Caco-2 (cell line): ENCODE data around the gene RPP25L. TPM values are rescaled to one million over a fixed set of nuclear protein-coding genes. Genes with fewer than 3 reads are reported as not detected.
A peak's percentile ranks its signal among the peaks of the same experiment; 100 is the strongest.

ENCODE experiments used
- BruUV-seq: library from RNA; stranded (reverse); fragments of 400-500 nt; replicated peaks from 2 replicates; lab custom pipeline; 2021; lab: Mats Ljungman, UMichigan
- CTCF ChIA-PET: fragments of 300-600 bp; sonication (Branson Sonifier 250); formaldehyde crosslinking; loops from one replicate; lab custom pipeline; 2022; ENCODE audit warnings: antibody characterized with exemption; lab: Charles Lee
- POLR2A ChIA-PET: fragments of 300-600 bp; sonication (Branson Sonifier 250); formaldehyde crosslinking; loops from one replicate; lab custom pipeline; 2022; ENCODE audit warnings: antibody characterized with exemption; lab: Charles Lee
- DNase-seq, 2 experiments: peaks; one replicate each; pipeline versions ENCODE4 v3.0.0 to v3.0.0-alpha.2; 2020 to 2022
- H3K27me3 ChIP-seq: replicated peaks from 2 replicates; pipeline ENCODE4 v1.6.0; 2011; ENCODE audit warnings: low read length; ENCODE audit not compliant: control insufficient read depth, insufficient read depth
- H3K36me3 ChIP-seq: 2 replicates; pipeline ENCODE4 v1.5.1; 2011; ENCODE audit warnings: low read length; ENCODE audit not compliant: control insufficient read depth, insufficient read depth
- H3K4me1 ChIP-seq: fragments of 250-450 bp; sonication (Bioruptor Pico); 2 replicates; pipeline ENCODE4 v1.5.1; 2020; ENCODE audit warnings: mild to moderate bottlenecking
- H3K4me3 ChIP-seq: 2 replicates; pipeline ENCODE4 v1.5.1; 2011; ENCODE audit warnings: low read depth, mild to moderate bottlenecking, control low read depth, low read length
- H3K9me3 ChIP-seq: fragments of 250-450 bp; sonication (Bioruptor Pico); 2 replicates; pipeline ENCODE4 v1.5.1; 2020; ENCODE audit warnings: mild to moderate bottlenecking, moderate library complexity
- H3K27ac Mint-ChIP-seq: one replicate; pipeline ENCODE4 v1.8.0; 2022; ENCODE audit warnings: mixed read lengths; ENCODE audit not compliant: unreplicated experiment
- H3K27me3 Mint-ChIP-seq: one replicate; pipeline ENCODE4 v1.8.0; 2022; ENCODE audit warnings: mixed read lengths; ENCODE audit not compliant: insufficient read depth, unreplicated experiment
- H3K36me3 Mint-ChIP-seq: one replicate; pipeline ENCODE4 v1.8.0; 2022; ENCODE audit warnings: mild to moderate bottlenecking, mixed read lengths; ENCODE audit not compliant: insufficient read depth, unreplicated experiment
- H3K4me1 Mint-ChIP-seq: one replicate; pipeline ENCODE4 v1.8.0; 2022; ENCODE audit warnings: low read depth, mixed read lengths; ENCODE audit not compliant: unreplicated experiment
- H3K4me3 Mint-ChIP-seq: one replicate; pipeline ENCODE4 v1.8.0; 2022; ENCODE audit warnings: mild to moderate bottlenecking, moderate library complexity, mixed read lengths; ENCODE audit not compliant: unreplicated experiment
- H3K9me3 Mint-ChIP-seq: one replicate; pipeline ENCODE4 v1.8.0; 2022; ENCODE audit warnings: mixed read lengths; ENCODE audit not compliant: unreplicated experiment
- intact Hi-C: fragments of 100-400 bp; cut with micrococcal nuclease; formaldehyde crosslinking; loops from one replicate; pipeline ENCODE4 v1.10.0; 2022; ENCODE audit not compliant: unreplicated experiment
- total RNA-seq: library from RNA; stranded (reverse); gene quantifications from 2 replicates; pipeline ENCODE4 v1.2.3, GENCODE V29; 2022
- TF ChIP-seq, protein P1 (sequence below), 2 experiments: fragments of 200-600 bp in 1 of 2; IDR thresholded peaks; 1 replicate in 1 of 2; 2 replicates in 1 of 2; pipeline versions ENCODE4 v1.5.1 to v1.8.0; 2011 to 2022; ENCODE audit warnings: antibody characterized with exemption in 1 of 2, control low read depth in 1 of 2, inconsistent platforms in 1 of 2, low read depth in 1 of 2, low read length in 1 of 2, mild to moderate bottlenecking in 1 of 2, moderate library complexity in 1 of 2; ENCODE audit not compliant: insufficient read depth in 1 of 2, severe bottlenecking in 1 of 2, unreplicated experiment in 1 of 2

RPP25L gene
- total RNA-seq, 1 experiment from 2014 or later, result 27.4 TPM

- peaks cover 12% of the 10 kb centered on the region for H3K4me1 ChIP-seq
- H3K36me3 ChIP-seq, result peaks cover 2% of the 10 kb centered on the region; the same call in 1 of the 2 replicates
- TF ChIP-seq, protein P1, sequence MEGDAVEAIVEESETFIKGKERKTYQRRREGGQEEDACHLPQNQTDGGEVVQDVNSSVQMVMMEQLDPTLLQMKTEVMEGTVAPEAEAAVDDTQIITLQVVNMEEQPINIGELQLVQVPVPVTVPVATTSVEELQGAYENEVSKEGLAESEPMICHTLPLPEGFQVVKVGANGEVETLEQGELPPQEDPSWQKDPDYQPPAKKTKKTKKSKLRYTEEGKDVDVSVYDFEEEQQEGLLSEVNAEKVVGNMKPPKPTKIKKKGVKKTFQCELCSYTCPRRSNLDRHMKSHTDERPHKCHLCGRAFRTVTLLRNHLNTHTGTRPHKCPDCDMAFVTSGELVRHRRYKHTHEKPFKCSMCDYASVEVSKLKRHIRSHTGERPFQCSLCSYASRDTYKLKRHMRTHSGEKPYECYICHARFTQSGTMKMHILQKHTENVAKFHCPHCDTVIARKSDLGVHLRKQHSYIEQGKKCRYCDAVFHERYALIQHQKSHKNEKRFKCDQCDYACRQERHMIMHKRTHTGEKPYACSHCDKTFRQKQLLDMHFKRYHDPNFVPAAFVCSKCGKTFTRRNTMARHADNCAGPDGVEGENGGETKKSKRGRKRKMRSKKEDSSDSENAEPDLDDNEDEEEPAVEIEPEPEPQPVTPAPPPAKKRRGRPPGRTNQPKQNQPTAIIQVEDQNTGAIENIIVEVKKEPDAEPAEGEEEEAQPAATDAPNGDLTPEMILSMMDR (IDR thresholded peaks at IDR 0.05; ENCODE audit: insufficient read depth in 1 of 2, low read depth in 1 of 2, low read length in 1 of 2, severe bottlenecking in 1 of 2, unreplicated experiment in 1 of 2), result no peak
- H3K9me3 ChIP-seq, result no peaks in the 10 kb centered on the region
- ChIA-PET CTCF (interaction anchor here (1.0 to 1.2 kb wide), 2 partner anchors 20 to 35 kb away, joined by 3 read pairs; partner anchors contain the start of gene GALT), POLR2A (interaction anchor here (0.6 kb wide), 1 partner anchor 211 kb away, joined by 8 read pairs; no protein-coding TSS in a partner anchor)
- H3K4me1 Mint-ChIP-seq, result no peaks in the 10 kb centered on the region
- DNase-seq, result no peak
- H3K4me3 ChIP-seq, result peak overlapping the region; percentile 92
- intact Hi-C loops, result loop anchor here (5.0 kb wide), 1 partner anchor 91 kb away; no protein-coding TSS in a partner anchor
- no peaks in the 10 kb centered on the region for H3K27me3 ChIP-seq
- H3K9me3 Mint-ChIP-seq, result no peaks in the 10 kb centered on the region
- peak overlapping the region; percentile 91 for H3K27ac Mint-ChIP-seq
- peaks cover 14% of the 10 kb centered on the region for H3K36me3 Mint-ChIP-seq
- peak overlapping the region; percentile 86 for H3K4me3 Mint-ChIP-seq
- no peaks in the 10 kb centered on the region for H3K27me3 Mint-ChIP-seq
- TSS peak; percentile 64 for BruUV-seq
Measured at GRCh38 chr9:34611251-34611810, 566 bp downstream of the RPP25L start.

GRCh38 chr9:34610434-34611206 lies 1.3 kb downstream of the RPP25L start:
- DNase-seq, result no peak
- ChIA-PET POLR2A (interaction anchor here (0.6 kb wide), 1 partner anchor 212 kb away, joined by 8 read pairs; no protein-coding TSS in a partner anchor), CTCF (interaction anchor here (1.2 kb wide), 1 partner anchor 19 kb away, joined by 3 read pairs; no protein-coding TSS in a partner anchor)
- BruUV-seq, result no TSS peak
- H3K27me3 Mint-ChIP-seq, result no peaks in the 10 kb centered on the region
- peaks cover 14% of the 10 kb centered on the region for H3K36me3 Mint-ChIP-seq
- no peak overlapping the region for H3K27ac Mint-ChIP-seq
- H3K9me3 Mint-ChIP-seq, result no peaks in the 10 kb centered on the region
- H3K36me3 ChIP-seq, result no peaks in the 10 kb centered on the region; the same call in 1 of the 2 replicates
- H3K4me1 ChIP-seq, result peaks cover 12% of the 10 kb centered on the region
- H3K4me1 Mint-ChIP-seq, result no peaks in the 10 kb centered on the region
- no peaks in the 10 kb centered on the region for H3K27me3 ChIP-seq
- TF ChIP-seq, protein P1 (IDR thresholded peaks at IDR 0.05; ENCODE audit: insufficient read depth in 1 of 2, low read depth in 1 of 2, low read length in 1 of 2, severe bottlenecking in 1 of 2, unreplicated experiment in 1 of 2), result no peak
- H3K9me3 ChIP-seq, result no peaks in the 10 kb centered on the region
- H3K4me3 ChIP-seq, result peak overlapping the region; percentile 92
- peak overlapping the region; percentile 86 for H3K4me3 Mint-ChIP-seq
- intact Hi-C loops, result loop anchor here (5.0 kb wide), 1 partner anchor 92 kb away; no protein-coding TSS in a partner anchor

- no TSS peak for BruUV-seq
- Mint-ChIP-seq H3K4me3 (no peak overlapping the region), H3K36me3 (peaks cover 8% of the 10 kb centered on the region), H3K9me3 (no peaks in the 10 kb centered on the region), H3K27me3 (no peaks in the 10 kb centered on the region), H3K27ac (no peak overlapping the region), H3K4me1 (no peaks in the 10 kb centered on the region)
- Histone ChIP-seq H3K27me3 (no peaks in the 10 kb centered on the region), H3K4me3 (no peak overlapping the region), H3K36me3 (no peaks in the 10 kb centered on the region; the same call in 1 of the 2 replicates), H3K9me3 (no peaks in the 10 kb centered on the region), H3K4me1 (peaks cover 12% of the 10 kb centered on the region)
- TF ChIP-seq, protein P1 (IDR thresholded peaks at IDR 0.05; ENCODE audit: insufficient read depth in 1 of 2, low read depth in 1 of 2, low read length in 1 of 2, severe bottlenecking in 1 of 2, unreplicated experiment in 1 of 2), result no peak
- intact Hi-C loops, result no loop called here
- CTCF ChIA-PET, result interaction anchor here (1.0 to 1.9 kb wide), 3 partner anchors 16 to 204 kb away, joined by 4 to 5 read pairs (median 5); no protein-coding TSS in a partner anchor
- POLR2A ChIA-PET, result no interaction called here
- no peak for DNase-seq
Measured at GRCh38 chr9:34607331-34607730, 4.6 kb downstream of the RPP25L start.
